Stimulated activated CD4-positive, alpha-beta T cell treated with anti-CD3 and anti-CD28 coated beads, Interleukin-1b, Interleukin-23, amount 100 ng/mL, for 4 hours (primary cell): Measurements from ENCODE around the gene IQCE.
"Not testable (repeated sequence)": the region's sequence is repeated elsewhere in the genome, so short reads cannot be mapped to it uniquely, and the experiment has no call there.

Source experiments
- DNase-seq, 2 donors: peaks; one replicate each; pipeline ENCODE4 v3.0.0-alpha.2; 2020; ENCODE audit warnings: low read depth in 2 of 2

IQCE gene

GRCh38 chr7:2532199-2532772 lies 26.5 kb upstream of the IQCE start:
- DNase-seq = not testable (repeated sequence)

GRCh38 chr7:2532816-2533215 lies 26.0 kb upstream of the IQCE start:
- DNase-seq = not testable (repeated sequence)

- not testable (repeated sequence) for DNase-seq
Measured at GRCh38 chr7:2533566-2533965, 25.2 kb upstream of the IQCE start.

- DNase-seq = not testable (repeated sequence)
Measured at GRCh38 chr7:2534214-2534613, 24.6 kb upstream of the IQCE start.

- not testable (repeated sequence) for DNase-seq
Measured at GRCh38 chr7:2535872-2536627, 22.7 kb upstream of the IQCE start.

GRCh38 chr7:2537981-2538851 lies 20.6 kb upstream of the IQCE start:
- no peak for DNase-seq

GRCh38 chr7:2539031-2539911 lies 19.5 kb upstream of the IQCE start:
- DNase-seq = no peak

GRCh38 chr7:2540133-2540532 lies 18.6 kb upstream of the IQCE start:
- no peak for DNase-seq

GRCh38 chr7:2540641-2541051 lies 18.1 kb upstream of the IQCE start:
- no peak for DNase-seq

GRCh38 chr7:2541291-2542010 lies 17.3 kb upstream of the IQCE start:
- DNase-seq = no peak

- DNase-seq = no peak
Measured at GRCh38 chr7:2542011-2542915, 16.5 kb upstream of the IQCE start.

- no peak for DNase-seq
Measured at GRCh38 chr7:2542916-2543871, 15.6 kb upstream of the IQCE start.

- DNase-seq = no peak
Measured at GRCh38 chr7:2544541-2545188, 14.1 kb upstream of the IQCE start.

GRCh38 chr7:2545746-2546425 lies 12.9 kb upstream of the IQCE start:
- no peak for DNase-seq

GRCh38 chr7:2546776-2547586 lies 11.8 kb upstream of the IQCE start:
- no peak for DNase-seq

- DNase-seq = no peak
Measured at GRCh38 chr7:2551418-2551817, 7.4 kb upstream of the IQCE start.

- DNase-seq = no peak
Measured at GRCh38 chr7:2553108-2553507, 5.7 kb upstream of the IQCE start.
